CD4-positive, alpha-beta T cell (primary cell): ENCODE data around the gene ZBTB39. TPM values are rescaled to one million over a fixed set of nuclear protein-coding genes. Genes with fewer than 3 reads are reported as not detected.

Experiments
- ATAC-seq: fragments of 200-7000 bp; cut with Tn5 transposase; one replicate; pipeline ENCODE4 v1.10.0; 2022; ENCODE audit warnings: mild to moderate bottlenecking; ENCODE audit not compliant: poor library complexity
- CTCF ChIA-PET: fragments of 350-600 bp; sonication (Branson Sonifier 250); formaldehyde crosslinking; loops from one replicate; lab custom pipeline; 2021; ENCODE audit warnings: antibody characterized with exemption, inconsistent platforms; lab: Charles Lee
- POLR2A ChIA-PET: fragments of 350-600 bp; sonication (Branson Sonifier 250); formaldehyde crosslinking; loops from one replicate; lab custom pipeline; 2021; ENCODE audit warnings: antibody characterized with exemption, inconsistent platforms; lab: Charles Lee
- DNase-seq, 14 experiments: peaks; one replicate each; pipeline ENCODE4 v3.0.0-alpha.2; 2013 to 2020; ENCODE audit warnings: mixed read lengths in 2 of 14
- H3K27ac ChIP-seq, 2 donors: one replicate each; pipeline versions ENCODE4 v1.5.1 to v1.7.0; 2013; ENCODE audit warnings: low read length in 2 of 2, low read depth in 1 of 2, mild to moderate bottlenecking in 1 of 2
- H3K27me3 ChIP-seq, 2 experiments: 1 replicate in 1 of 2; 2 replicates in 1 of 2; pipeline versions ENCODE4 v1.6.1 to v1.7.0; 2013; ENCODE audit warnings: low read length in 2 of 2, control low read depth in 1 of 2, mild to moderate bottlenecking in 1 of 2, moderate library complexity in 1 of 2; ENCODE audit not compliant: insufficient read depth in 2 of 2, control insufficient read depth in 1 of 2
- H3K36me3 ChIP-seq: one replicate; pipeline ENCODE4 v1.6.1; 2013; ENCODE audit warnings: low read length, control low read depth; ENCODE audit not compliant: insufficient read depth
- H3K4me1 ChIP-seq: one replicate; pipeline ENCODE4 v1.6.1; 2013; ENCODE audit warnings: low read length, control low read depth; ENCODE audit not compliant: insufficient read depth
- H3K4me3 ChIP-seq: one replicate; pipeline ENCODE4 v1.5.1; 2013; ENCODE audit warnings: mild to moderate bottlenecking, low read length, moderate library complexity
- H3K9me3 ChIP-seq, 2 experiments: 1 replicate in 1 of 2; 2 replicates in 1 of 2; pipeline versions ENCODE4 v1.6.1 to v1.7.0; 2013; ENCODE audit warnings: low read length in 2 of 2, mild to moderate bottlenecking in 2 of 2, control low read depth in 1 of 2, moderate library complexity in 1 of 2; ENCODE audit not compliant: control insufficient read depth in 1 of 2, insufficient read depth in 1 of 2
- H3K27ac Mint-ChIP-seq: one replicate; pipeline ENCODE4 v1.8.0; 2020; ENCODE audit warnings: mixed read lengths
- H3K27me3 Mint-ChIP-seq: one replicate; pipeline ENCODE4 v1.8.0; 2021; ENCODE audit warnings: mixed read lengths
- H3K36me3 Mint-ChIP-seq: one replicate; pipeline ENCODE4 v1.8.0; 2021; ENCODE audit warnings: low read depth, mixed read lengths
- H3K4me1 Mint-ChIP-seq: one replicate; pipeline ENCODE4 v1.8.0; 2021; ENCODE audit warnings: low read depth, mixed read lengths
- H3K4me3 Mint-ChIP-seq: one replicate; pipeline ENCODE4 v1.8.0; 2020; ENCODE audit warnings: mild to moderate bottlenecking, mixed read lengths
- H3K9me3 Mint-ChIP-seq: one replicate; pipeline ENCODE4 v1.8.0; 2020; ENCODE audit warnings: mixed read lengths
- intact Hi-C, 2 experiments: fragments of 100-400 bp; cut with DNase I in 1 of 2; cut with micrococcal nuclease in 1 of 2; formaldehyde crosslinking; loops; one replicate each; pipeline versions ENCODE4 v1.15.1 to v1.9.0; 2023 to 2025; cut with DNase I, micrococcal nuclease
- total RNA-seq, 174 experiments: library from RNA in 2 of 174; stranded (reverse) in 2 of 174; gene quantifications; one replicate each; pipeline ENCODE4 v1.2.3 and lab custom pipeline; 2021 to 2026
- TF ChIP-seq, protein P1 (sequence below): fragments of 200-600 bp; IDR thresholded peaks from one replicate; pipeline ENCODE4 v1.8.0; 2022; ENCODE audit warnings: antibody characterized with exemption, mild to moderate bottlenecking

Gene ZBTB39
- total RNA-seq, 2 experiments from 2014 or later: 6.9 to 8.0 TPM

DNA sequence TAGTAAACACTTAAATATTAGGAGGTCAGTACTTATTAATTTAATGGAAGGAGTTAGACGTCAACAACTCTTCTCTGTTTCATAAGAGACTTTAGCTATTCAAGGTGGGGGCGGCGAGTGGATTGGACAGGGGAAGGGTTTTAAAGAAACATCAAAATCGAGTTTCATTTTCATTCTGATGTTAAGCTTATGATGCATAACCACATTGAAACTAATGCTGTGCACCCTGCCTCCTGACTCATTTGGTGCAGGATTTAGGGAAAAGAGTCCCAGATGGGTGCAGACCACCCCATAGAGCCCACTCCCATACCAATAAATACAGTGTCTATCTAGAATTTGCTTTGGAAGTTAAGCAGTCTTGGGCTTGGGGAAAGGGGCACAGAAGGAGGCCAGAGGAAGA, 7.4 kb downstream of the ZBTB39 start:
- TF ChIP-seq, protein P1, sequence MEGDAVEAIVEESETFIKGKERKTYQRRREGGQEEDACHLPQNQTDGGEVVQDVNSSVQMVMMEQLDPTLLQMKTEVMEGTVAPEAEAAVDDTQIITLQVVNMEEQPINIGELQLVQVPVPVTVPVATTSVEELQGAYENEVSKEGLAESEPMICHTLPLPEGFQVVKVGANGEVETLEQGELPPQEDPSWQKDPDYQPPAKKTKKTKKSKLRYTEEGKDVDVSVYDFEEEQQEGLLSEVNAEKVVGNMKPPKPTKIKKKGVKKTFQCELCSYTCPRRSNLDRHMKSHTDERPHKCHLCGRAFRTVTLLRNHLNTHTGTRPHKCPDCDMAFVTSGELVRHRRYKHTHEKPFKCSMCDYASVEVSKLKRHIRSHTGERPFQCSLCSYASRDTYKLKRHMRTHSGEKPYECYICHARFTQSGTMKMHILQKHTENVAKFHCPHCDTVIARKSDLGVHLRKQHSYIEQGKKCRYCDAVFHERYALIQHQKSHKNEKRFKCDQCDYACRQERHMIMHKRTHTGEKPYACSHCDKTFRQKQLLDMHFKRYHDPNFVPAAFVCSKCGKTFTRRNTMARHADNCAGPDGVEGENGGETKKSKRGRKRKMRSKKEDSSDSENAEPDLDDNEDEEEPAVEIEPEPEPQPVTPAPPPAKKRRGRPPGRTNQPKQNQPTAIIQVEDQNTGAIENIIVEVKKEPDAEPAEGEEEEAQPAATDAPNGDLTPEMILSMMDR: no peak
- H3K4me1 ChIP-seq: peaks cover 21% of the 10 kb centered on the region
- H3K27me3 ChIP-seq: no peaks in the 10 kb centered on the region
- no peak for ATAC-seq
- Mint-ChIP-seq H3K36me3 (peaks cover 75% of the 10 kb centered on the region), H3K4me3 (no peak overlapping the region), H3K9me3 (no peaks in the 10 kb centered on the region), H3K27me3 (no peaks in the 10 kb centered on the region), H3K27ac (no peak overlapping the region), H3K4me1 (peaks cover 35% of the 10 kb centered on the region)
- no peak overlapping the region for H3K27ac ChIP-seq
- ChIA-PET CTCF (no interaction called here), POLR2A (no interaction called here)
- no peak overlapping the region for H3K4me3 ChIP-seq
- no peaks in the 10 kb centered on the region for H3K9me3 ChIP-seq
- DNase-seq: peak in 1 of 14 experiments; percentile 20
- intact Hi-C loops: no loop called here
- H3K36me3 ChIP-seq: peaks cover 52% of the 10 kb centered on the region

DNA sequence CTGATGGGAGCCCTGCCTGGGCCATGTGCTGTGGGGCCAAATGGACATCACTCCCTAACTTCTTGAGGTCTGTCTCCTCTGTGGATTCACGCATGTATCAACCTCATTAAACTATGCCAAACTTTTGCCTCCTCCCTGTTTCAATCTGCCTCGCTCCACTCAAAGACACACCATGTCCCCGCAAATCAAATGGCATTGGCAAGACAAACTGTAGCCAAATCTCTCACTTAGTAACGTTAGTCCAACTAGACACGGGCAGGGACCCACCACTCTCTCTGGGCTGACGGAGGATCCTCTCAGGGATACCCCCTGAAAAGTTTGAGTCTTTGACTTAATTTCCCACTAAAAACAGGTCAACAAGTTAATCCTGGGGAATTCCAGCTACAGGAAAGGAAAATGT, 8.0 kb downstream of the ZBTB39 start:
- no peak overlapping the region for H3K4me3 ChIP-seq
- H3K27me3 ChIP-seq: no peaks in the 10 kb centered on the region
- intact Hi-C loops: no loop called here
- peaks cover 68% of the 10 kb centered on the region for H3K36me3 Mint-ChIP-seq
- no peak for ATAC-seq
- no peak overlapping the region for H3K27ac Mint-ChIP-seq
- H3K4me3 Mint-ChIP-seq: no peak overlapping the region
- CTCF ChIA-PET: no interaction called here
- H3K4me1 ChIP-seq: peaks cover 21% of the 10 kb centered on the region
- H3K27ac ChIP-seq: no peak overlapping the region
- H3K9me3 Mint-ChIP-seq: no peaks in the 10 kb centered on the region
- H3K36me3 ChIP-seq: peaks cover 45% of the 10 kb centered on the region
- H3K4me1 Mint-ChIP-seq: peaks cover 31% of the 10 kb centered on the region
- TF ChIP-seq, protein P1: no peak
- DNase-seq: no peak
- POLR2A ChIA-PET: no interaction called here
- no peaks in the 10 kb centered on the region for H3K9me3 ChIP-seq
- H3K27me3 Mint-ChIP-seq: no peaks in the 10 kb centered on the region

DNA sequence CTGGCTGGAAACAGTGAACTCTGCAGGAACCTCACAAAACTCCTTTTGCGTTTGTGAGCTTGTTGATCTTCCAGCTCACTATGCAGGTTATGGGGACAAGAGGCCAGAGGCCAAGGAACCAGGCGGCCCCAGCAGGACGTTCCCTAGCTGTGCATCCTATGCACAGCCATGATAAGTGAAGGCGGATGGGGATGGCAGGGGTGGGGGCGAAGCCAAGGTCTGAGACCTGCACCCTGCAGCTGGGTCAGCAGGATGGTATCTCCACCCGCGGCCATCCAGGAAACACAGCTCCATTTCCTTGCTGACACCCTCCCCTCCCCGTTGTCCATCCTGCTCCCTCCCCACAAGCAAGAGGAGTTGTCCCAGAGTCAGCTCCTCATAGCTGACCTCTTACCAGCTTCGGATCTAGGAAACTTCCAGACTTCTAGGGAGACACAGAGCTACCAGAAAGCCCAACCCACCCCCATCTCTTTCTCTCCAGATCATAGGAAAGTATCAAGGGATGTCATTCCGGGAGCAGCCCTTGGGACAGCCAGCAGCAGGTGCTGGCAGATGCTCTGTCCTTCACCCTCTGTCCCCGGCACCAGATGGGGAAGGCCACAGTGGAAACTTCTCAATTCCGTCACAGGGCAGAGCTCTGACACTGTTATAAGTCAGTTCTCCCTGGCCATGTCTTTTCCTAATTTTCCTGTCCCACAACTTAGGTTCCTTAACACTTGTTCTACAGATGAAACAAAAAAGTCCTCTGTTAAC, 9.4 kb downstream of the ZBTB39 start:
- peaks cover 18% of the 10 kb centered on the region for H3K4me1 ChIP-seq
- intact Hi-C loops: no loop called here
- H3K9me3 ChIP-seq: no peaks in the 10 kb centered on the region
- DNase-seq: peak in 1 of 14 experiments; percentile 6
- POLR2A ChIA-PET: no interaction called here
- H3K36me3 ChIP-seq: peaks cover 32% of the 10 kb centered on the region
- H3K36me3 Mint-ChIP-seq: peaks cover 54% of the 10 kb centered on the region
- H3K9me3 Mint-ChIP-seq: no peaks in the 10 kb centered on the region
- CTCF ChIA-PET: no interaction called here
- ATAC-seq: no peak
- H3K27ac Mint-ChIP-seq: no peak overlapping the region
- H3K27me3 ChIP-seq: no peaks in the 10 kb centered on the region
- H3K4me3 Mint-ChIP-seq: no peak overlapping the region
- H3K4me3 ChIP-seq: no peak overlapping the region
- H3K4me1 Mint-ChIP-seq: peaks cover 31% of the 10 kb centered on the region
- no peak overlapping the region for H3K27ac ChIP-seq
- no peaks in the 10 kb centered on the region for H3K27me3 Mint-ChIP-seq
- TF ChIP-seq, protein P1: no peak
